OCI-M1 (cell line): Measurements from ENCODE around the gene COL4A2.
A peak's percentile ranks its signal among the peaks of the same experiment; 100 is the strongest.

Source experiments
- DNase-seq: peaks from one replicate; lab custom pipeline; 2025; lab: John Stamatoyannopoulos, UW

Gene COL4A2

GRCh38 chr13:110402299-110403069 is 95.4 kb downstream of the COL4A2 start:
- no peak for DNase-seq

- no peak for DNase-seq
Measured at GRCh38 chr13:110403315-110403714, 96.2 kb downstream of the COL4A2 start.

DNA sequence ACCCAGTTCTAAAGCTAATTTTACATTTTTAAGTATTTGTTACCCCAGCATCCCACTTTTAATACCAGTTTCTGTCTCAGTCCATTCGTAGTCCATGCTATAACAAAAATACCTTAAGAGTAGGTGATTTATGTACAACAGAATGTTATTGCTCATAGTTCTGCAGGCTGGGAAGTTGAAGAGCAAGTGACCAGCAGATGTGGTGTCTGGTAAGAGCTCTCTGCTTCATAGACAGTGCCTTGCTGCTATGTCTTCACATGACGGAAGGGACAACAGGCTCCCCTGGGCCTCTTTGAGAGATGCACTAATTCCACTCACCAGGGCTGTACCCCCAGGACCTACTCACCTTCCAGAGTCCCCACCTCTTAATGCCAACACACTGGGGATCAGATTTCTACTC is 96.6 kb downstream of the COL4A2 start:
- no peak for DNase-seq

- DNase-seq, result no peak
Measured at GRCh38 chr13:110404321-110404720, 97.2 kb downstream of the COL4A2 start.

DNA sequence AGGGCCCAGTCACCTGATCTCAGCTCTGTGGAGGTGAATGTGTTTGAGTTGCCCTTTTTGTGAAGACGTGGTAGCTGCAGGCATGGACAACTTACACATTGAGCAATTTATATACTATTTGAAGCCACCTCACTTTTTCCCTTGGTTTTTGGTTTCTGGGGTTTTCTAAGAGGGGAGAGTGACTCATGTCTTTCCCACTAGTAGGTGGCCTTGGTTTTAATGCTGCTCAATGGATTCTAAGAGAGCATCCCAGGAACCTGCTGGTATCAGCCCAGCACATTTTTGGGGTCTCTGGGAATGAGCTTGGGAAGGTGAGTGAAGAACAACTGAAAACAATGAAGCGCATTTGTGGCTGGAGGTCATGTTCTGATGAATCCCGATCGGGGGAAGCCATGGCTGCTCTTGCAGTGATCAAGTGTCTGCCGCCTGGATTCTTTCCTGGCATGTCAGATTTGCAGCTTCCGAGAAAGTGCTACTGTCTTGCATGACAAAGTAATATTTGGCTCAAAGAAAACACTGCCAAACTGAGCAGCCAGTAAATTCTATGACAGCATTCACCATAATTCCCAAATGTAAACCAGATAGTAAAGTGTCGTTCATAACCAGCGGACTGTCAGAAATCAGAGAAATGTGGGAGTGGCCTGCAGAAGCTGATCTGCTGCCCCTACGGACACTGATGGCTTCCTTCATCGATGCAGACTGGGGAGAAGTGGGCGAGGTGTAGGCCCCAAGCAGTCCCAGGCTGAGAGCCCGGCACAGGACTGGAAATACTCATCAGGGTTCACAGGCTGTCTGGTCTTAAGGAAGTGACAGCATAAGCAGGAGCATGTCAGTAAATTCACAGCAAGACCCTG is 98.7 kb downstream of the COL4A2 start:
- DNase-seq, result no peak

DNA sequence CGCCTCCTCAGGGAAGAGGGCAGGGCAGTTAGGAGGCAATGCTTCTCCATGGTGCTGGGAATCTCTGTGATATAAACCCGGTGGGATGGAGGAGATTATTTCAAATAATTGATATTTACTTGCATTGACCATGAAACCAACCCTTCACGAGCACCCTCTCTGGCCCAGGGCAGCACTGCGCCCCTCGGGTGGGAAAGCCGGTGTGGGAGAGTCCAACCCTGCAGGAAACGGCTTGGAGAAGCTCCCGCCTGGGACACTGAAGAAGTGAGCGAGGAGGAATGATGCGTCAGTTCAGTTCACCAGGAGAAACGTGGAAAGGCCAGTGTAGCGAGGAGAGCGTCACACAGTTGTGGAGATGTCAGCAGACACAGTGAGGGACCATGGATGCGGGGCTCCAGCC is 99.9 kb downstream of the COL4A2 start:
- no peak for DNase-seq

DNA sequence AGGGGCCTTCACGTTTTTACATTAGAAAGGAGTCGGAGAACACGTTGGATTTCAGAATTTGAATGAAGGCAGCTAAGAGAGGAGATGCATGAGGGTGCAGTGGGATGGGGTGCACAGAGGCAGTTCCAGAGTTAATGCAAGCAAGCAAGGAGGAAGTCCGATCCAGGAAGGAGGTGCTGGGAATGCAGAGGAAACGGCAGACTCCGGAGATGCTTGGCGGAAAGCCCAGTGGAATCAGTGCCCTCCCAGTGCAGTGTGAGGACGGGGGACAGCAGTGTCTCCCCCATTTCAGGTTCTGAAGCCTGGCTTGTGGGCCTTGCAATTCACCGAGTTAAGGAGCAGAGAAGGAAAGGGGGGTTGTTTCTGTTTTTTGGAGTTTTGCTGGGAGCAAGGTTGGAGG is 100.4 kb downstream of the COL4A2 start:
- no peak for DNase-seq

DNA sequence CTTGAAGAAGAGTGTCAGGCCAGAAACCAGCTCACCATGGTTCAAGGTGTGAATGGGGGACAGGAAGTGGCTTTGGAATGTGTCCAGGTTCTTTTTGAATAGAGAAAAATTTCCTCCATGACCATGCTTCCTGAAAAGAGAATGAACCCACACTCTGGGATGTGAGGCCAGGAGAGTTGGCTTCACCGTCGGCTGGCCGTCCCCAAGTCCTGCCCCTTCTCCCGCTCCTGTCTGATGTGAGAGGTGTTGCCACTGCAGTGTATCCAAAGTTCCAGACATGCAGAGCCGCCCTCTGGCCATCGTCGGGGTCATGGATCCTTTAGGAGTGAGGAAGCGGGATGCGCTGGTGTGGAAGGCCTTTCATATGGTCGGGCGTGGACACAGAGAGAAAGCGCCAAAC is 101.2 kb downstream of the COL4A2 start:
- DNase-seq, result no peak

DNA sequence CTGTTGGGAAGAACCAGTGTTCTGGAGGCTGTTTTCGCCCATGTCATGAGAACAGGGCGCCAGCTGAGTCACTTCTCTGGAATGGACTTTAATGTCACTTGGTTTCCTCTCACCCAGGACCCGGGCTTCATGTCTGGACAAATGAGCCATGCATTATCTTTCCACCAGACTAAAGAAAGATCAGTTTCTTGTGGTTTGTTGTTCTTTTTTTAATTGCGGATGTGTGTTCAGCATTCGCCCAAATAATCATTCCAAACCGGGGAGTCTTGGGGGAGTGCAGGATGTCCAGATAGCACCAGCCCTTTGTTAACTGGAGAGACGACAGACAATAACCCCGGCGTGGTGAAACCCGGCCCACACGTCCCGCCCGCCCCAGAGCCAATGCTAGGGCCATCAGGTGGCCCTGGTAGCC is 102.5 kb downstream of the COL4A2 start:
- no peak for DNase-seq

GRCh38 chr13:110410000-110410399 is 102.9 kb downstream of the COL4A2 start:
- DNase-seq, result no peak

DNA sequence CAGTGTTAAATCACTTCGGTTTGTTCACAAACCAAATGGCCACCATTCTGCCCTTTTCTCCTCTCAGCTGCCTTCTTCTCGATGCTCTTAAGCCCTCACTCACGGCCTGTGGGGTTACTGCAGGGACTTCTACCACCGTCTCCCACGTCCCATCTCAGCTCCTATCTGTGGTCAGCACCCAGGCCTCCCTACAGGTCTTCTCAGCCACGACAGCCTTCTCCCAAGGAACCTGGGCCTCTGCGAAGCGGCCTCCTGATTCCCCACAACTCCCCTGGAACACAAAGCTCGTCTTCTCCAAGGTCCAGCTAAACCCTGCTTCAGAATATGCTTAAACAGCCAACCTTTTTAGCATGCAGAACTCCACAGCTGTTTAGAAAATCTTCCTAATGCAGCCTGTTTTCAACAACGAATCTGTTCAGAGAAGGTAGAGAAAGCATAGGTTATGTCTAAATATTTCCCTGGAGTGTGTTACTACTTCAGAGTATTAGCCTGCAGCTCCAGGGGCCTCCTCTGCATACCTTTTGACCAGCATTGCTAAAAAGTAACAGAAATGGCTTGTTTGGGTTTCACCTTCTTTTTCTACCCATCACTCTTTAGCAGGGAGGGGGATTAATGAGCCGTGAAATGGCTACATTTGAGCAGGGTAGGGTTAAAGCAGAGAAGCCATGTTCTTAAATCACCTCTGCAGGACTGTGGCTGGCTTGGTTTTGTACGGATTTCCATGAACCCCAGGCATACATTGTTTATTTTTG is 104.0 kb downstream of the COL4A2 start:
- DNase-seq, result no peak

DNA sequence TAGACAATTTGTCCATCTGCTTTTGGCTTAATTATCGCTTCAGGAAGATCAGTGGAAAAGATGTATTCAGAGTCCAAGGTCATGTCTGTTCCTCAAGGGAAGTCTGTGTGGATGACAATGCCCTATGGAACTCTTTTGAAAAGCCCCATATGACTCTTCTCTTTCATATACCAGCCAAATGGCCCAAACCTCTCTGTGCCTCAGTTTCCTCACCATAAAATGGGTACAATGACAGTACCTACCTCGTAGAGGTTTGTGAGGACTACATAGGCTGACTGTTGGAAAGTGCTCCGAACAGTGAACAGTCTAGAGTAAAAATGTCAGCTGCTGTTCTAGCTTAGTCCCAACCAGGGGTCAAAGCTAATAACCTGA is 104.6 kb downstream of the COL4A2 start:
- no peak for DNase-seq

DNA sequence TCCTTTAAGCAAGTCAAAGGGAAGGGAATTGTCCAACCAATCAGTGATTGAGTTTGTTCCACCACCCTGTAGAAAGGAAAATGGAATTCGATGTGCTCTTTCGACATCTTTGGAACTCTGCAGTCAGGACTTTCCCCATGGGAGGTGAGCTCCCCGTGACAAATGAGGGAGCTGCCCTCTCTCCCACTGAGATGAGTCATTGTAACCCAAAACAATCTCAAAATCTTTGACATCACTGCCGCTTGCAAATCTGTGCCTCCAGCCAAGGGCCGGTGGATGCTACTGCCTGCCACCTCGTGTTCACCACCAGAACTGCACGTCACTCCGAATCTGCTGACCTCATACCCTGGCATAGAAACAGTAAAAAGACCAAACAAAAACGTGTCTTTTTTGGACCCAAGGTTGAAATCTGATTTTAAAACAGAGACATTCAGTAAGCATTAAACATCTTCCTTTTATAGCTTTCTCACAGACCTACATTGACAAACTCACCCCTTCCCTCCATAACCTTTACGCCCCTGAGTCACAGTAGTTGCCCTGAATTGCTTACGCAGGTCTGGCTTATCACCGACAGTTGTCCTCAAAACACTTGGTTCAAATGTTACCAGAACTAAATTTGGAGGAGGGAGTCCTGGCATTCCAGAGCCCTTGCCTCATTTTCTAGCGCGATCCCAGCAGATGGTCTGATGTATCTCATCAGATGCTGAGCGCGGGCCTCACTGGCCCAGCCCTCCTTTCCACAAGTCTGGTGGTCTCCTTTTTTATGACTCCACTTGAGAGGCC is 105.2 kb downstream of the COL4A2 start:
- peak; percentile 86 for DNase-seq

DNA sequence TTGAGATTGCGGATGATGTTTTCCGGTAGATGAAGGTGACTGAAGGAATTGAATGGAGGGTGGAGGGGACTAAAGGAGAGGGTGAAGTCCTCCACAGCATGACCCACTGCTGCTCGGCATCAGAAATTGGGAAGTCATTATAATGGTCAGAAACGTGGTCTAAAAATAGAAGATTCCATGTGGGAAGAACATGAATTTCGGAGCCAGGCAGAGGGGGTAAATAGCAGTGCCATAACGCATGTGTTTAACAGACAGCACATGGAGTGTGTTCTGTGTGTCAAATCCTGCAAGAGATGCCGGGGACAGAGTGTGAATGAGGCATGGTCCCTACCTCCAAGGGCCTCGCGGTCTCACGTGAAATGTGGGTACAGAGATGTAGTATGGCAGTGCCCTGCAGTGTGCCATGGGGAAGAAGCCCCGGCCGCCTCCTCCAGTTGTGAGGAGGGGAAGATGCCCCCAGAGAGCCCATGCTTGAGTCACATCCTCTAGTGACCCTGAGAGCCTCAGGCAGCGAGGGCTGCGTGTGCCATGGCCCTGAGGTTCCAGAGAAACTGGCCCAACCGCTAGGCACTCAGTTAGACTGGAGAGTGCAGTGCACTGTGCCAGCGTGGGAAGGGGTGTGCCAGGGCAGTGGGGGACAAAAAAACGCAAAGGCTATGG is 106.1 kb downstream of the COL4A2 start:
- DNase-seq, result no peak

DNA sequence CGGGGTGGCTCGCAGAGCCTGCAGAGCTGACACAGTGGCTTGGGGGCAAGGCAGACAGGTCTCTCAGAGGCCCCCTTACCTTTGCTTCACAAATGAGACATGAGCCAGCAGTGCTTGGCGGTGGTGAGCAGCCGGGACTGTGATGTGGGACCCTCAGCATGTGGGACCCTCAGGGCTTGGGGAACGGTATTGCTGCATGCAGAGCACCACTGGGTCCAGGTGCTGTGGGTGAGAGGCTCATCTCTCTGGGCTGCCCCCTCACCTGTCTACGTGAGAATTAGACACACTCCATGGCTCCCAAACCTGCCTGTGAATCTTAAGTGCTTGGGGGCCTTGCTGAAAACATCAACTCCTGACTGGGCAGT is 106.6 kb downstream of the COL4A2 start:
- DNase-seq, result no peak

- no peak for DNase-seq
Measured at GRCh38 chr13:110414283-110414682, 107.2 kb downstream of the COL4A2 start.

DNA sequence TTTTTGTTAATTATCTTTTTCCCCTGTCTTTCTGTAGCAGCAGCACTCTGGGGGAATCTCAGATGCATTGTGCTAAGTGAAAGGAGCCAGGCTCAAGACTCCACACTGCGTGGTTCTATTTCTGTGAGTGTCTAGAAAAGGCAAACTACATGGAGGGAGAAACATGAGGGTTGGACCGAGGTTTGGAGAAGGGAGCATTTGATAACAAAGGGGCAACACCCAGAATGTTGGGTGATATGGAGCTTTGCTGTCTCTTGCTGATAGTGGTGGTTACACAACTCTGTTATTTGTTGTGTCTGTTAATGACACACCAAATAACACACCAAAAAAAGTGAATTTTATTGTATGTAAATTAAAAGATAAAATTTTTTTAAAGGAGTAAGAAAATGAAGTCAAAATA is 107.8 kb downstream of the COL4A2 start:
- no peak for DNase-seq

GRCh38 chr13:110415669-110416068 is 108.6 kb downstream of the COL4A2 start:
- DNase-seq, result no peak

GRCh38 chr13:110416131-110417025 is 109.3 kb downstream of the COL4A2 start:
- no peak for DNase-seq

- DNase-seq, result no peak
Measured at GRCh38 chr13:110418944-110419343, 111.9 kb downstream of the COL4A2 start.
